GOT3 (cell line): ENCODE results near the gene ATP6V1A.
"Not testable (repeated sequence)": the region's sequence is repeated elsewhere in the genome, so short reads cannot be mapped to it uniquely, and the experiment has no call there.

ENCODE experiments used
- DNase-seq: peaks from one replicate; lab custom pipeline; 2025; ENCODE audit warnings: mixed read lengths; lab: John Stamatoyannopoulos, UW

ATP6V1A gene

GRCh38 chr3:113828600-113828999 lies 81.8 kb downstream of the ATP6V1A start:
- DNase-seq, result no peak

- no peak for DNase-seq
Observed at GRCh38 chr3:113829576-113830354, 82.9 kb downstream of the ATP6V1A start.

GRCh38 chr3:113831103-113831355 lies 84.2 kb downstream of the ATP6V1A start:
- no peak for DNase-seq

GRCh38 chr3:113832477-113833164 lies 85.8 kb downstream of the ATP6V1A start:
- DNase-seq, result no peak

GRCh38 chr3:113834983-113835382 lies 88.1 kb downstream of the ATP6V1A start:
- DNase-seq, result no peak

GRCh38 chr3:113838631-113839209 lies 91.9 kb downstream of the ATP6V1A start, which contains the start of gene GRAMD1C:
Gene GRAMD1C, plus strand, starts transcription at chr3:113838788. Its CDS starts 122 bp downstream, at chr3:113838910.
- DNase-seq, result peak; percentile 32

GRCh38 chr3:113839551-113839950 lies 92.7 kb downstream of the ATP6V1A start:
- no peak for DNase-seq

- no peak for DNase-seq
Observed at GRCh38 chr3:113844622-113845222, 97.9 kb downstream of the ATP6V1A start.

GRCh38 chr3:113847247-113847646 lies 100.4 kb downstream of the ATP6V1A start:
- DNase-seq, result no peak

GRCh38 chr3:113847664-113848461 lies 101.0 kb downstream of the ATP6V1A start:
- DNase-seq, result no peak

- not testable (repeated sequence) for DNase-seq
Observed at GRCh38 chr3:113849071-113849470, 102.2 kb downstream of the ATP6V1A start.

- not testable (repeated sequence) for DNase-seq
Observed at GRCh38 chr3:113849841-113850240, 103.0 kb downstream of the ATP6V1A start.

GRCh38 chr3:113850391-113850790 lies 103.6 kb downstream of the ATP6V1A start:
- not testable (repeated sequence) for DNase-seq

GRCh38 chr3:113852506-113852905 lies 105.7 kb downstream of the ATP6V1A start:
- DNase-seq, result no peak
